K562 (cell line): Measurements from ENCODE around the gene EMC10. TPM values are rescaled to one million over a fixed set of nuclear protein-coding genes. Genes with fewer than 3 reads are reported as not detected.
A peak's percentile ranks its signal among the peaks of the same experiment; 100 is the strongest.

Source experiments
- BRF1 ChIP-seq: IDR thresholded peaks from 3 replicates; pipeline ENCODE4 v1.6.1; 2011; ENCODE audit warnings: borderline replicate concordance, mild to moderate bottlenecking; ENCODE audit not compliant: insufficient read length; ENCODE audit errors: extremely low read depth
- EGR1 ChIP-seq: fragments of 450-650 bp; conservative IDR thresholded peaks from 2 replicates; pipeline ENCODE4 v1.6.1; 2017; ENCODE audit warnings: mild to moderate bottlenecking
- GTF2F1 ChIP-seq: IDR thresholded peaks from 2 replicates; pipeline ENCODE4 v1.6.1; 2011; ENCODE audit warnings: low read depth, low read length, improper control_type of control experiment
- POLR2B ChIP-seq: fragments of 450-650 bp; IDR thresholded peaks from 2 replicates; pipeline ENCODE4 v1.6.1; 2018; ENCODE audit warnings: low read depth; ENCODE audit not compliant: partially characterized antibody
- RNF219 ChIP-seq: fragments of 250-450 bp; sonication (Bioruptor Pico); IDR thresholded peaks from 2 replicates; pipeline ENCODE4 v1.5.0; 2022; ENCODE audit warnings: mild to moderate bottlenecking
- ZBTB2 ChIP-seq: fragments of 450-650 bp; IDR thresholded peaks from 2 replicates; pipeline ENCODE4 v1.6.1; 2016; ENCODE audit warnings: antibody characterized with exemption
- ZBTB34 ChIP-seq: fragments of 250-450 bp; sonication (Bioruptor Pico); IDR thresholded peaks from 2 replicates; pipeline ENCODE4 v1.8.0; 2021; ENCODE audit warnings: mild to moderate bottlenecking, moderate library complexity
- ZNF146 ChIP-seq: IDR thresholded peaks from one replicate; pipeline ENCODE4 v1.6.1; 2018; ENCODE audit warnings: missing compliant biosample characterization; ENCODE audit not compliant: unreplicated experiment
- polyA plus RNA-seq, 8 experiments: library from polyadenylated mRNA; depleted of rRNA in 4 of 8; stranded (reverse) in 5 of 8; unstranded in 3 of 8; fragments of >200 nt; fragmentation: Nextera tagmentation in 2 of 8; fragmentation: Illumina TruSeq in 1 of 8; extraction: Ambion mirVana in 2 of 8; extraction: Trizol in 1 of 8; gene quantifications; 2 replicates each; pipeline versions ENCODE4 v1.2.1 to v1.2.3, GENCODE V29; 2011 to 2014; ENCODE audit warnings: inconsistent platforms in 1 of 8, missing spikeins in 1 of 8
- total RNA-seq, 7 experiments: library from RNA; depleted of rRNA in 6 of 7; stranded (reverse); fragments of >200 nt in 6 of 7; fragmentation: Illumina TruSeq in 2 of 7; extraction: Trizol in 2 of 7; gene quantifications; 2 replicates each; pipeline versions ENCODE4 v1.2.1 to v1.2.3, GENCODE V29; 2011 to 2021; ENCODE audit warnings: low replicate concordance in 1 of 7
- TF ChIP-seq, protein P1 (sequence below): fragments of 200-800 bp; sonication (Bioruptor generic); IDR thresholded peaks from 2 replicates; pipeline ENCODE4 v1.6.1; 2017; ENCODE audit warnings: missing genetic modification characterization, missing compliant biosample characterization
- TF ChIP-seq, protein P2 (sequence below): fragments of 250-450 bp; sonication (Bioruptor Pico); IDR thresholded peaks from 2 replicates; pipeline ENCODE4 v1.8.0; 2021; ENCODE audit warnings: borderline replicate concordance, mild to moderate bottlenecking, moderate library complexity; ENCODE audit not compliant: poor library complexity, severe bottlenecking
- TF ChIP-seq, protein P3 (sequence below): fragments of 200-800 bp; sonication (Bioruptor generic); IDR thresholded peaks from 2 replicates; pipeline ENCODE4 v1.6.1; 2016; ENCODE audit warnings: missing genetic modification characterization, missing compliant biosample characterization

Gene EMC10
- total and polyA plus RNA-seq, 9 of the 15 experiments (the other 6 are each of a cell fraction or from before 2014, with no cell fraction given), result 1.4 to 46.0 (median 13.1) TPM

- TF ChIP-seq, protein P1, sequence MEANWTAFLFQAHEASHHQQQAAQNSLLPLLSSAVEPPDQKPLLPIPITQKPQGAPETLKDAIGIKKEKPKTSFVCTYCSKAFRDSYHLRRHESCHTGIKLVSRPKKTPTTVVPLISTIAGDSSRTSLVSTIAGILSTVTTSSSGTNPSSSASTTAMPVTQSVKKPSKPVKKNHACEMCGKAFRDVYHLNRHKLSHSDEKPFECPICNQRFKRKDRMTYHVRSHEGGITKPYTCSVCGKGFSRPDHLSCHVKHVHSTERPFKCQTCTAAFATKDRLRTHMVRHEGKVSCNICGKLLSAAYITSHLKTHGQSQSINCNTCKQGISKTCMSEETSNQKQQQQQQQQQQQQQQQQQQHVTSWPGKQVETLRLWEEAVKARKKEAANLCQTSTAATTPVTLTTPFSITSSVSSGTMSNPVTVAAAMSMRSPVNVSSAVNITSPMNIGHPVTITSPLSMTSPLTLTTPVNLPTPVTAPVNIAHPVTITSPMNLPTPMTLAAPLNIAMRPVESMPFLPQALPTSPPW (CRISPR knock-in tag), result peak; percentile 96
- TF ChIP-seq, protein P2, sequence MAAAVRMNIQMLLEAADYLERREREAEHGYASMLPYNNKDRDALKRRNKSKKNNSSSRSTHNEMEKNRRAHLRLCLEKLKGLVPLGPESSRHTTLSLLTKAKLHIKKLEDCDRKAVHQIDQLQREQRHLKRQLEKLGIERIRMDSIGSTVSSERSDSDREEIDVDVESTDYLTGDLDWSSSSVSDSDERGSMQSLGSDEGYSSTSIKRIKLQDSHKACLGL (CRISPR knock-in tag), result no peak
- TF ChIP-seq EGR1 (peak; percentile 81), ZBTB34 (CRISPR knock-in tag) (no peak), BRF1 (no peak), ZBTB2 (peak; percentile 75; the same call in 1 of the 2 replicates), POLR2B (peak; percentile 84), GTF2F1 (no peak), ZNF146 (no peak), RNF219 (CRISPR knock-in tag) (no peak)
- TF ChIP-seq, protein P3, sequence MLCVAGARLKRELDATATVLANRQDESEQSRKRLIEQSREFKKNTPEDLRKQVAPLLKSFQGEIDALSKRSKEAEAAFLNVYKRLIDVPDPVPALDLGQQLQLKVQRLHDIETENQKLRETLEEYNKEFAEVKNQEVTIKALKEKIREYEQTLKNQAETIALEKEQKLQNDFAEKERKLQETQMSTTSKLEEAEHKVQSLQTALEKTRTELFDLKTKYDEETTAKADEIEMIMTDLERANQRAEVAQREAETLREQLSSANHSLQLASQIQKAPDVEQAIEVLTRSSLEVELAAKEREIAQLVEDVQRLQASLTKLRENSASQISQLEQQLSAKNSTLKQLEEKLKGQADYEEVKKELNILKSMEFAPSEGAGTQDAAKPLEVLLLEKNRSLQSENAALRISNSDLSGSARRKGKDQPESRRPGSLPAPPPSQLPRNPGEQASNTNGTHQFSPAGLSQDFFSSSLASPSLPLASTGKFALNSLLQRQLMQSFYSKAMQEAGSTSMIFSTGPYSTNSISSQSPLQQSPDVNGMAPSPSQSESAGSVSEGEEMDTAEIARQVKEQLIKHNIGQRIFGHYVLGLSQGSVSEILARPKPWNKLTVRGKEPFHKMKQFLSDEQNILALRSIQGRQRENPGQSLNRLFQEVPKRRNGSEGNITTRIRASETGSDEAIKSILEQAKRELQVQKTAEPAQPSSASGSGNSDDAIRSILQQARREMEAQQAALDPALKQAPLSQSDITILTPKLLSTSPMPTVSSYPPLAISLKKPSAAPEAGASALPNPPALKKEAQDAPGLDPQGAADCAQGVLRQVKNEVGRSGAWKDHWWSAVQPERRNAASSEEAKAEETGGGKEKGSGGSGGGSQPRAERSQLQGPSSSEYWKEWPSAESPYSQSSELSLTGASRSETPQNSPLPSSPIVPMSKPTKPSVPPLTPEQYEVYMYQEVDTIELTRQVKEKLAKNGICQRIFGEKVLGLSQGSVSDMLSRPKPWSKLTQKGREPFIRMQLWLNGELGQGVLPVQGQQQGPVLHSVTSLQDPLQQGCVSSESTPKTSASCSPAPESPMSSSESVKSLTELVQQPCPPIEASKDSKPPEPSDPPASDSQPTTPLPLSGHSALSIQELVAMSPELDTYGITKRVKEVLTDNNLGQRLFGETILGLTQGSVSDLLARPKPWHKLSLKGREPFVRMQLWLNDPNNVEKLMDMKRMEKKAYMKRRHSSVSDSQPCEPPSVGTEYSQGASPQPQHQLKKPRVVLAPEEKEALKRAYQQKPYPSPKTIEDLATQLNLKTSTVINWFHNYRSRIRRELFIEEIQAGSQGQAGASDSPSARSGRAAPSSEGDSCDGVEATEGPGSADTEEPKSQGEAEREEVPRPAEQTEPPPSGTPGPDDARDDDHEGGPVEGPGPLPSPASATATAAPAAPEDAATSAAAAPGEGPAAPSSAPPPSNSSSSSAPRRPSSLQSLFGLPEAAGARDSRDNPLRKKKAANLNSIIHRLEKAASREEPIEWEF (CRISPR knock-in tag), result no peak
Measured at GRCh38 chr19:50511069-50511822, 34.9 kb downstream of the EMC10 start, which contains the start of gene JOSD2 (continued).
